K562 (cell line): Measurements from ENCODE around the gene LGALS8. TPM values are rescaled to one million over a fixed set of nuclear protein-coding genes. Genes with fewer than 3 reads are reported as not detected.
A peak's percentile ranks its signal among the peaks of the same experiment; 100 is the strongest.

Experiments
- BHLHE40 ChIP-seq: IDR thresholded peaks from 2 replicates; pipeline ENCODE4 v1.6.1; 2011; ENCODE audit warnings: low read length, improper control_type of control experiment
- CHD7 ChIP-seq: fragments of 200-600 bp; sonication (generic); IDR thresholded peaks from one replicate; pipeline ENCODE4 v1.6.1; 2012; ENCODE audit warnings: mild to moderate bottlenecking, low read depth, low read length, inconsistent platforms
- FOS ChIP-seq: IDR thresholded peaks from 3 replicates; pipeline ENCODE4 v1.6.1; 2011; ENCODE audit not compliant: insufficient read length; ENCODE audit errors: extremely low read depth
- SREBF2 ChIP-seq: sonication (generic); formaldehyde crosslinking; IDR thresholded peaks from 2 replicates; pipeline ENCODE4 v1.4.0; 2020; ENCODE audit warnings: mild to moderate bottlenecking, missing genetic modification reagents
- THRA ChIP-seq: fragments of 450-650 bp; IDR thresholded peaks from 2 replicates; pipeline ENCODE4 v1.6.1; 2017; ENCODE audit warnings: mild to moderate bottlenecking, moderate library complexity
- ZNF407 ChIP-seq: fragments of 450-650 bp; IDR thresholded peaks from 2 replicates; pipeline ENCODE4 v1.6.1; 2016; ENCODE audit warnings: low read depth
- polyA plus RNA-seq, 8 experiments: library from polyadenylated mRNA; depleted of rRNA in 4 of 8; stranded (reverse) in 5 of 8; unstranded in 3 of 8; fragments of >200 nt; fragmentation: Nextera tagmentation in 2 of 8; fragmentation: Illumina TruSeq in 1 of 8; extraction: Ambion mirVana in 2 of 8; extraction: Trizol in 1 of 8; gene quantifications; 2 replicates each; pipeline versions ENCODE4 v1.2.1 to v1.2.3, GENCODE V29; 2011 to 2014; ENCODE audit warnings: inconsistent platforms in 1 of 8, missing spikeins in 1 of 8
- total RNA-seq, 7 experiments: library from RNA; depleted of rRNA in 6 of 7; stranded (reverse); fragments of >200 nt in 6 of 7; fragmentation: Illumina TruSeq in 2 of 7; extraction: Trizol in 2 of 7; gene quantifications; 2 replicates each; pipeline versions ENCODE4 v1.2.1 to v1.2.3, GENCODE V29; 2011 to 2021; ENCODE audit warnings: low replicate concordance in 1 of 7

LGALS8 gene
- total and polyA plus RNA-seq, 9 of the 15 experiments (the other 6 are each of a cell fraction or from before 2014, with no cell fraction given), result 57.4 to 87.7 (median 70.3) TPM

- TF ChIP-seq ZNF407, result no peak
- TF ChIP-seq THRA, result no peak
- no peak for TF ChIP-seq CHD7
- TF ChIP-seq BHLHE40, result peak; percentile 89
- TF ChIP-seq FOS, result peak; percentile 2
- TF ChIP-seq SREBF2 (CRISPR knock-in tag), result no peak
Observed at GRCh38 chr1:236524142-236524894, 536 bp downstream of the LGALS8 start (continued).
